Inferior parietal cortex (tissue), 1 donor: ENCODE data around the gene CRTC1.

Source experiments
- DNase-seq: peaks from one replicate; pipeline ENCODE4 v3.0.0-alpha.2; 2016; ENCODE audit errors: extremely low spot score

CRTC1 gene

DNA sequence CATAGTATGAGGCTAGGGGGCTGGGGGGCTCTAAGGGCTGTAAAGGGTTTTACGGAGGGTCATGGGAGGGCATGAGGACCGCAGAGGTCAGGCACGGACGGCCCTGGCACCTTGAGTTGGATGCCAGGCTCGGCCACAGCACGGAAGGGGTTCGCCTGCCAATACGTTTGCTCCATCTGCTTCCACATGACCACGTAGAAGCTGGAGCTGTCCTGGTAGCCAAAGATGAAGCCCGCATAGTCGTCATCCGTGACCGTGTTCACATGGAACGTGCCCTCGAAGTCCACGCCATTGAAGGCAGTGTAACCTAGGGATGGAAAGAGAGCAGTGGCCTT lies 101.3 kb downstream of the CRTC1 start:
- no peak for DNase-seq

DNA sequence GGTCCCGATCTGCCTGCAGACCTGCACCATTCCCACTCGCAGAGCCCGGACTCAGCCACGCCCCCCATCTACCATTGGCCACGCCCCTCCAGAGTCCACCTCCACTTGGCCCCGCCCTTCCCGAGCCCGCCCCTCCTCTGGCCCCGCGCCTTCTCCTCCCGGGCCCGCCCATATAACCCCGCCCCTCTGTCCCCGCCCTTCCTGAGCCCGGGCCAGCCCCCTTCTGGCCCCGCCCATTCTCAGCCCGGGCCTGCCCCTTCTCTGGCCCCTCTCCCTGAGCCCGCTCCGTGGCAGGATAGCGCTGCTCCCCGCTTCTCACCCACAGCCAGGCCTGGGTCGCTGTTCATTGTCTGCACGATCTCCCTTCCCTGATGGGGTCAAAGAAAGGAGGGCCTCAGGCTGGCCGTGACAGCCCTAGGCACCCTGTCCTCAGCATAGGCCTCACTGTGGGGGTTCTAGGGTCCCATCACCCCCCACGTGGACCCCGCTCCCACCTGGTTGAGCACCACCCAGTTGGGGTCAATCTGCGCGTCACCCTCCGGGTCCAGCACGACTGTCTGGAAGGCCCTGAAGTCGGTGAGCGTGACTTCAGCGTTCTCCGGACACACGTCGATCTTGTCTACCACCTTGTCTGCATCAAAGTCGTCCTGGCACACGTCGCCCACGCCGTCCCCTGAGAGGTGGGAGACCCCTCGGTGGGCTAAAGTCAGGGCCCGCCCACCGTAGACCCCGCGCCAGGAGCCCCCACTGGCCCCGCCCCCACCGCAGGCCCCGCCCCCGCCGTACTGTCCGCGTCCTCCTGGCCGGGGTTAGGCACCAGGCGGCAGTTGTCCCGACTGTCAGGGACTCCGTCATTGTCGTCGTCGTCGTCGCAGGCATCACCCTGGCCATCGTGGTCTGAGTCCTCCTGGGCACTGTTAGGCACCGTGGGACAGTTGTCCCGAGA lies 102.0 kb downstream of the CRTC1 start:
- no peak for DNase-seq

GRCh38 chr19:18788529-18789421 lies 105.3 kb downstream of the CRTC1 start:
- DNase-seq: no peak

- DNase-seq: no peak
Measured at GRCh38 chr19:18789422-18789869, 106.0 kb downstream of the CRTC1 start.

- no peak for DNase-seq
Measured at GRCh38 chr19:18789883-18790565, 106.5 kb downstream of the CRTC1 start.

DNA sequence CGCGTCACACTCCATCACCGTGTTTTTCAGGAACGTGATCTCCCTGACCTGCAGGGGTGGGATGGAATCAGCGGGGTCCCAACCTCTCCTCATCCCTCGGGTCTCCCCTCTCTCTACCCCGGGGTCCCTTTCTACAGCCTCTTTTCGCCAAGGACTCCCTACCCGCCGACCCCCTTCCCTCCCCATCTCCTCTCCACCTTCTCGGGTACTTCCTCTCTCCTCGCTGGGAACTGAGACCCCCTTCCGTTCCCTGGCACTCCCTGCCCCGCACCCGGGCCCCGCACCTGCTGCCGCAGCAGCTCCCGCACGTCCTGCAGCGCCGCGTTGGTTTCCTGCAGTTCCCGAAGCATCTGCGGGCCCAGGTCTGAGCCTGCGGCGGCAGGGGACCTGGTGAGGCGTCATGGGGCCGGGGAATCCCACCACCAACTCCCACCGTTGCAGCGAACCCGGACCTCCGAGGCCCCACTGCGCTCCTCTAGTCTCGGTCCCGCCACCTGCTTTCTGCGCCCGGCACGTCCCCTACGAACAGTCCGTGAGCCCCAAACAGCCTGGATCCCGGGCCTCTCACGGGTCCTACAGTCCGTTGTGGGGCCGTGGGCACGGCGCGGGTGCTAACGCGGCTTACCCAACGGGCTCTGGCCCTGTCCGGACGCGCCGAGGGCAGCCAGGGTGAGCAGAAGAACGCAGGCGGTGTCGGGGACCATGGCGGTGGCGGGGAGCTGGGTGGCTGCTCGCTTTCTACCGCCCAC lies 107.3 kb downstream of the CRTC1 start, which contains the start of gene COMP:
Gene COMP (minus strand): TSS at position 740 of the 749 bp plus-strand sequence. CDS start 36 bp downstream, at position 704.
- DNase-seq: no peak

DNA sequence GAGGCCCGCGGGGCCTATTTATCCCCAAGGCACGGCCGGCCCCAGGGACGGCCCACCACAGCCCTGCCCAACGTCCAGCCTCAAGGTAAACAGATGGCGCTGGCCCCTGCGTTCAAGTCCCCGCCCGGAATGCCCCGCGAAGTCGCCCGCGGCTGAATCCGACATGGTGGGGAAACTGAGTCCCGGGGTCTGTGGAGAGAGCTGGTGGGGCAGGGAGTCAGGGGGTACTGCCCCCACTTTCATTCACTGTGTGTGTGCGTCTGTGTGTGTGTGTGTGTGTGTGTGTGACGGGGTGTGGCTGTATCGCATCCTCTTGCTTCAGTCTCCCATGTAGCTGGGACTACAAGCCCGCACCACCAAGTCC lies 107.8 kb downstream of the CRTC1 start:
- no peak for DNase-seq

DNA sequence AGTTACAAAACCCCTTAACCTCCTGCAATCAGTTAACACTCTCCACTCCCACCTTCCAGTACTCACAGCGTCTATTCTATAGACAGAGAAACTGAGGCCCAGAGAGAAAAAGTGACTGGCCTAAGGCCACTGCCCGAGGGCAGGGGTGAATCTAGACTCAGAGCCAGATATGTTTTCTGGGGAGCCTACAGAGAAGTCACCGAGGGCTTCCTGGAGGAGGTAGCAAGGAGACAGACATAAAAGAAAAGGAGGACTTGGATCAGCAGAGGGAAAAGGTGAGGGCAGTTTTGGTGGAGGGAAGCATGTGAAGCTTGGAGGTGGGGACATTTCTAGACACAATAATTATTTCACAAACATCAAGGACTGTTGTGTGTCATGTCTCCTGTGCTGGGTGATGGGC lies 109.2 kb downstream of the CRTC1 start:
- DNase-seq: no peak

- DNase-seq: no peak
Measured at GRCh38 chr19:18793144-18794028, 109.9 kb downstream of the CRTC1 start.

DNA sequence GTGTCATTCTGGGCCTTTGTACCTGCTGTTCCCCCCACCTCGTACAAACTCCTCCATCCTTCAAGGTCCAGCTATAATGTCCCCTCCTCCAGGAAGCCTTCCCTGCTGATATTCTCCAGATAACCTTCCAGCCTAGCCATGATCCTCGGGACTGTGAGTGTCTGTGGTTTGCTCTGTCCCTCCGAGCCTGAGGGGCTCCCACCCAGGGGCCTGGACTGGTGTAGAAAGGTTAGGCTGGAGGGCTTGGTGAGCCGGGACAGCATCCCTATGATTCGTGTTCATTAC lies 110.5 kb downstream of the CRTC1 start:
- DNase-seq: no peak

DNA sequence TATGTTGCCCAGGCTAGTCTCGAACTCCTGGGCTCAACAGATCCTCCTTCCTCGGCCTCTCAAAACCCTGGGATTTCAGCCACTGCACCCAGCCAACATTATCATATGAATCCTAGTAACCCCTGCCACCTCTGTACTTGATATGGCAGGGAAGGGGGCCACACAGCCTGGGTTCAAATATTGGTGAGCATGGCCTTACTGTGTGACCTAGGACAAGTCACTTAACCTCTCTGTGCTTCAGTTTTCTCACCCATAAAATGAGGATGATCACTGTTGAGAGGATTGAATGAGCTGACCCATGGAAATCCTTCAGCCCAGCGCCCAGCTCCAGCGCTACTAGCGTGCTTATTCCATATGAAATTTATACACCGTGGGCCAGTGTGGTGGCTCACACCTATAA lies 111.2 kb downstream of the CRTC1 start:
- no peak for DNase-seq

DNA sequence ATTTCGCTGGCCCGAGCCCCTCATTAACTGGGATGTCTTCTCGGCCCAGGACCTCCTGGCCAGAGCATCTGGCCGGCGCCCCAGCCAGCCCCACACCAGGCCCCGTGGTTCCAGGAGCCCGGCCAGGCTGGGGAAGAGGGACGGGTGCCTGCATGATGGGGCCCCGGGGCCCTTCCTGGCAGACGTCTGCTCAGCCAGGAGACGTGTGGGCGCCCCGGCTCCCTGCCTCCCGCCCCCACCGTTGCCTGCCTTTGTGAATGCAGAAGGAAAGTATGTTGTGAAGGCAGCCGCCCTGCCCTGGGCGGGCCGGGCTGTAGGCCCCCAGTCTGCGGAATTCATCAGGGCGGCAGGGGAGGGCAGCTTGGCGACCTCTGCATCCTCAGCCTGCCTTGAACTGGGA lies 112.1 kb downstream of the CRTC1 start:
- DNase-seq: no peak

DNA sequence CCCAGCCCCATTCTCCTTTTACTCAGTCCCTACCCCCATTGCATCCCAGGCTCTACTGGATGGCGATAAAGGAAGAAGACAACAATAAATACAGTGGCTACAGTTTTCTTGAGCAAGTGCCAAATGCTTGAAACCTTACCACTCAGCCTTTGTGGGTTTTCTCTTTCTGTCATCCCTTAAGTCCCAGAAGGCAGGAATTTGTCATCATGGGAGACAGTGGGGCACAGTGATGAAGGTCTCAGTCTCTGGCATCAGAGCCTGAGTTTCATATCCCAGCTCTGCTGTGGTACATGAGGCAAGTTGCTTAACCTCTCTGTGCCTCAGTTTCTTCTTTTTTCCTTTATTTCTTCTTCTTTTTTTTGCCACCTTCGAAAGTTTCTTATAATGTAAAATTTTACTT lies 112.8 kb downstream of the CRTC1 start:
- DNase-seq: no peak

- DNase-seq: no peak
Measured at GRCh38 chr19:18798384-18799352, 115.2 kb downstream of the CRTC1 start.

- no peak for DNase-seq
Measured at GRCh38 chr19:18799389-18799970, 116.0 kb downstream of the CRTC1 start.

DNA sequence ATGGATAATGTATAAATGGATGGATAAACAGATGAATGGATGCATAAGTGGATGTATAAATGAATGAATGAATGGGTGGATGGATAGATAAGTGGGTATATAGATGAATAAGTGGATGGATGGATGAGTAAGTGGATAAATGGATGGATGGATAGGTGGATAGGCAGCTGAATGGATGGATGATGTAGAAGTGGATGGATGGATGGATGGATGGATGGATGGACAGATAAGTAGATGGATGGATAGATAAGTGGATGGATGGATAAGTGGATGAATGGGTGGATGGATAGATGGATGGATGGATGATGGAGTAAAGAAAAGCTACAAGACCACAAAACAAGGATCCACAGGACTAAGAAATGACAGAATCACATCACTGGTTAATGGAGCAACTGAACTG lies 116.6 kb downstream of the CRTC1 start:
- DNase-seq: no peak

- DNase-seq: no peak
Measured at GRCh38 chr19:18800636-18801035, 117.2 kb downstream of the CRTC1 start.

DNA sequence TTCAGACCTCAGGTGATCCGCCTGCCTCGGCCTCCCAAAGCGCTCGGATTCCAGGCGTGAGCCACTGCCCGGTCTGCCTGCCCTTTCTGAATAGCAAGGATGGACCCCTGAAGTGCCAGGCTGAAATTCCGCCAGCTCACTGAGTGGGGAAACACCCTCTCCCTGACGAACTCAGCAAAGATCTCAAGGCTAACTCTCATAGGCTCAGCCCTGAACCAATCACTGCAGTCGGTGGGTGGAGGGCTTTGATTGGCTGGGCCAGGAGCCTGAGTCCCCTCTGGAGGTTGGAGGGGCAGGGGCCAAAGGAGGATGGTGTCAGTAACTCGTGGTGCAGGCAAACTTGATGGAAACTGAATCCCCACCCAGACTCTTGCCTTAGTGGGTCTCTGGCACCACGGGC lies 118.9 kb downstream of the CRTC1 start:
- DNase-seq: no peak

DNA sequence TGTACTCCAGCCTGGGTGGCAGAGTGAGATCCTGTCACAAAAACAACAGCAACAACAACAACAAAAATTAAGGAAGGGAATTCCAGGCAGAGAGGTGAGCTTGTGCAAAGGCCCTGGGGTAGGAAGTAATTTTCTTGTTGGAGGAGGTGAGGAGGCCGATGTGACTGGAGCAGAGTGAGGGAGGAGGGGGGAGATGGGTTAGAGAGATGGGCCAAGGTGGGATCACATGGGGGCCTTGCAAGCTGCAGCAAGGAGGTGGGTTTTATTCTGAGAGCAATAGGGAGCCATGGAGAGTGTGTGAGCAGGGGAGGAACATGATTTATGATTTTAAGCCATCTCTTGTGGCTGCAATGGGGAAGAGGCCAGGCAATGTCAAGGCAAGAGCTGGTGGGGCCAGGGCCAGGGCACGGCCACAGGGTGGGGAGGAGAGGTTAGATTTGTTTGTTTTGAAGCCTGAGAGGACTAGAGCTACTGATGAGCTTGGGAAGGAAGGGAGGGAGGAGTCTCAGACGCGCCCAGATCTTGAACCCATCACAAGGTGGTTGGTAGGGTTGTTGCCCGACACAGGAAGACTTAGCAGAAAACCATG lies 120.2 kb downstream of the CRTC1 start:
- no peak for DNase-seq
